Activated gamma-delta T cell treated with anti-CD3 and anti-CD28 coated beads, Interleukin-2, amount 50 U/mL, for 16 hours (primary cell): ENCODE results near the gene CRYBB1.

Experiments used
- DNase-seq: peaks from one replicate; pipeline ENCODE4 v3.0.0-alpha.2; 2020; ENCODE audit warnings: low read depth

The CRYBB1 gene

GRCh38 chr22:26553056-26553752 lies 64.6 kb downstream of the CRYBB1 start:
- DNase-seq = no peak

GRCh38 chr22:26552466-26552865 lies 65.4 kb downstream of the CRYBB1 start:
- no peak for DNase-seq

- DNase-seq = no peak
Observed at GRCh38 chr22:26551568-26551967, 66.3 kb downstream of the CRYBB1 start.

- DNase-seq = no peak
Observed at GRCh38 chr22:26550498-26551033, 67.3 kb downstream of the CRYBB1 start.

- DNase-seq = no peak
Observed at GRCh38 chr22:26549902-26550497, 67.8 kb downstream of the CRYBB1 start.
